ENCODE data around the gene BBX.

- TF ChIP-seq NFIC (IDR thresholded peaks at IDR 0.05) (no peak), REST (IDR thresholded peaks at IDR 0.05; ENCODE audit: low read depth) (no peak), EP300 (IDR thresholded peaks at IDR 0.05; ENCODE audit: borderline replicate concordance) (no peak), EGR1 (IDR thresholded peaks at IDR 0.05) (no peak), FOXM1 (IDR thresholded peaks at IDR 0.05; ENCODE audit: borderline replicate concordance, low read depth) (no peak)
Measured at GRCh38 chr3:107579371-107579770, 56.6 kb downstream of the BBX start.
